Body of pancreas (tissue), 4 donors: ENCODE data around the gene ERBB3. TPM values are rescaled to one million over a fixed set of nuclear protein-coding genes. Genes with fewer than 3 reads are reported as not detected.
"Not testable (repeated sequence)": the region's sequence is repeated elsewhere in the genome, so short reads cannot be mapped to it uniquely, and the experiment has no call there.

Experiments used
- ATAC-seq: fragments of 150-250 bp; one replicate; pipeline ENCODE4 v1.9.1; 2016
- DNase-seq, 4 donors: peaks; one replicate each; pipeline ENCODE4 v3.0.0-alpha.2; 2019
- H3K27ac ChIP-seq, 4 donors: fragments of 200-600 bp; sonication (generic); 1 replicate in 3 of 4; 2 replicates in 1 of 4; pipeline versions ENCODE4 v1.5.1 to v1.6.1; 2016 to 2019; ENCODE audit warnings: mild to moderate bottlenecking in 1 of 4, mixed read lengths in 1 of 4, moderate library complexity in 1 of 4
- H3K27me3 ChIP-seq, 2 donors: fragments of 200-600 bp; sonication (generic); one replicate each; pipeline ENCODE4 v1.6.0; 2016; ENCODE audit warnings: mild to moderate bottlenecking in 1 of 2
- H3K36me3 ChIP-seq, 2 donors: fragments of 200-600 bp; sonication (generic); replicated peaks in 1 of 2; 2 replicates each; pipeline ENCODE4 v1.5.1; 2016; ENCODE audit warnings: low read depth in 2 of 2; ENCODE audit not compliant: insufficient read depth in 1 of 2
- H3K4me1 ChIP-seq: fragments of 200-600 bp; sonication (generic); one replicate; pipeline ENCODE4 v1.6.0; 2016
- H3K4me3 ChIP-seq, 2 donors: fragments of 200-600 bp; sonication (generic); 1 replicate in 1 of 2; 2 replicates in 1 of 2; pipeline ENCODE4 v1.5.1; 2016 to 2019
- H3K9me3 ChIP-seq, 3 donors: fragments of 200-600 bp; sonication (generic); 1 replicate in 2 of 3; 2 replicates in 1 of 3; pipeline ENCODE4 v1.5.1; 2016
- POLR2A ChIP-seq, 3 donors: fragments of 450-650 bp; IDR thresholded peaks; one replicate each; pipeline ENCODE4 v1.6.1; 2016; ENCODE audit warnings: antibody characterized with exemption in 3 of 3, mild to moderate bottlenecking in 2 of 3
- WGBS, 2 donors: methylation state at CpG; one replicate each; pipeline ENCODE4 v1.1.5; 2017; 5-methylcytosine and 5-hydroxymethylcytosine counted together
- intact Hi-C: fragments of 100-400 bp; cut with DNase I; formaldehyde crosslinking; loops from one replicate; pipeline ENCODE4 v1.15.1; 2023
- total RNA-seq, 2 donors: library from RNA; depleted of rRNA; stranded (reverse); fragments of >200 nt; gene quantifications; one replicate each; pipeline ENCODE4 v1.1.0, GENCODE V29; 2016
- TF ChIP-seq, protein P1 (sequence below), 7 experiments: fragments of 450-650 bp in 4 of 7; fragments of 200-600 bp in 3 of 7; sonication (generic) in 3 of 7; IDR thresholded peaks; one replicate each; pipeline ENCODE4 v1.5.1; 2016 to 2019; ENCODE audit warnings: antibody characterized with exemption in 7 of 7

ERBB3 gene
- total RNA-seq, 2 donors from 2014 or later, result 72.9 to 74.8 TPM

DNA sequence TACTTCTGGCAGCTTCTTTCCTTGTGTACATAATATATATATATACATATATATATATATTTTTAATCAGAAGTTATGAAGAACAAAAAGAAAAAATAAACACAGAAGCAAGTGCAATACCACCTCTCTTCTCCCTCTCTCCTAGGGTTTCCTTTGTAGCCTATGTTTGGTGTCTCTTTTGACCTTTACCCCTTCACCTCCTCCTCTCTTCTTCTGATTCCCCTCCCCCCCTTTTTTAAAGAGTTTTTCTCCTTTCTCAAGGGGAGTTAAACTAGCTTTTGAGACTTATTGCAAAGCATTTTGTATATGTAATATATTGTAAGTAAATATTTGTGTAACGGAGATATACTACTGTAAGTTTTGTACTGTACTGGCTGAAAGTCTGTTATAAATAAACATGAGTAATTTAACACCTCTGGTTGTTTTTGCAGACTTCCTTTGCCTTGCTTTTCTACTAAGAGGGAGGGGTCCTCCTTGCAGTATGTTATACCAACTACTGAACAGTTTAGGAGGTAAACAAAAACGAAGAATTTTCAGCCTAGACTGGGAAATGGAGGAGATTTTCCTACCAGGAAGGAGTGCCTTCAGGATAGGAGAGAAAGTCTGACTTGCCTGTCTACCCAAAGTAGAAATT lies 41.8 kb upstream of the ERBB3 start:
- TF ChIP-seq, protein P1, sequence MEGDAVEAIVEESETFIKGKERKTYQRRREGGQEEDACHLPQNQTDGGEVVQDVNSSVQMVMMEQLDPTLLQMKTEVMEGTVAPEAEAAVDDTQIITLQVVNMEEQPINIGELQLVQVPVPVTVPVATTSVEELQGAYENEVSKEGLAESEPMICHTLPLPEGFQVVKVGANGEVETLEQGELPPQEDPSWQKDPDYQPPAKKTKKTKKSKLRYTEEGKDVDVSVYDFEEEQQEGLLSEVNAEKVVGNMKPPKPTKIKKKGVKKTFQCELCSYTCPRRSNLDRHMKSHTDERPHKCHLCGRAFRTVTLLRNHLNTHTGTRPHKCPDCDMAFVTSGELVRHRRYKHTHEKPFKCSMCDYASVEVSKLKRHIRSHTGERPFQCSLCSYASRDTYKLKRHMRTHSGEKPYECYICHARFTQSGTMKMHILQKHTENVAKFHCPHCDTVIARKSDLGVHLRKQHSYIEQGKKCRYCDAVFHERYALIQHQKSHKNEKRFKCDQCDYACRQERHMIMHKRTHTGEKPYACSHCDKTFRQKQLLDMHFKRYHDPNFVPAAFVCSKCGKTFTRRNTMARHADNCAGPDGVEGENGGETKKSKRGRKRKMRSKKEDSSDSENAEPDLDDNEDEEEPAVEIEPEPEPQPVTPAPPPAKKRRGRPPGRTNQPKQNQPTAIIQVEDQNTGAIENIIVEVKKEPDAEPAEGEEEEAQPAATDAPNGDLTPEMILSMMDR (IDR thresholded peaks at IDR 0.05), result no peak
- no peak for TF ChIP-seq POLR2A (IDR thresholded peaks at IDR 0.05)
- Histone ChIP-seq H3K36me3 (no peaks in the 10 kb centered on the region), H3K27me3 (no peaks in the 10 kb centered on the region), H3K4me3 (no peak overlapping the region), H3K4me1 (peaks cover 15% of the 10 kb centered on the region), H3K27ac (no peak overlapping the region), H3K9me3 (no peaks in the 10 kb centered on the region)
- no peak for ATAC-seq
- intact Hi-C loops, result loop anchor here (10.0 kb wide), 1 partner anchor 293 kb away; the partner anchor contains the start of gene GDF11
- DNase-seq, result no peak
- 49 to 51% methylated on average over 2 of the region's 2 CpGs for WGBS, 2 donors

DNA sequence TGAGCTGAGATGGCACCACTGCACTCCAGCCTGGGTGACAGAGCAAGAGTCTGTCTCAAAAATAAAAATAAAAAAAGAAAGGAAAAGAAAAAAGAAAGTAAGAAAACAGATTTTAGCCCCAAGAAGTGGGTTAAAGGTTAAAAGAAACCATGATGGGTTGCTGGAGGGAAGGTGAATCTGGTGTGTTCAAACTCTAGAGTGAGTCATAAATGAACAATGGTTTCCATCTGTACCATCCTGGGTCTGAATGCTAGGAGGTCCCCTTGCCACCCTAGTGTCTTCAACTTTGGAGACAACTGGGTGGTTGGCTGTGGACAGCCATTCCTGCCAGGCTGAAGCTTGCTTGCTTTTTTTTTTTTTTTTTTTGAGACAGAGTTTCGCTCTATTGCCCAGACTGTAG lies 39.8 kb upstream of the ERBB3 start:
- H3K36me3 ChIP-seq, result peaks cover 3 to 10% of the 10 kb centered on the region in 2 donors
- H3K9me3 ChIP-seq, result no peaks in the 10 kb centered on the region
- DNase-seq, result no peak
- intact Hi-C loops, result no loop called here
- peaks cover 21% of the 10 kb centered on the region for H3K4me1 ChIP-seq
- 93 to 100% methylated on average over 1 of the region's 1 CpG for WGBS, 2 donors
- H3K4me3 ChIP-seq, result no peak overlapping the region
- TF ChIP-seq POLR2A (IDR thresholded peaks at IDR 0.05), result no peak
- TF ChIP-seq, protein P1 (IDR thresholded peaks at IDR 0.05), result no peak
- ATAC-seq, result no peak
- no peak overlapping the region for H3K27ac ChIP-seq
- H3K27me3 ChIP-seq, result no peaks in the 10 kb centered on the region

DNA sequence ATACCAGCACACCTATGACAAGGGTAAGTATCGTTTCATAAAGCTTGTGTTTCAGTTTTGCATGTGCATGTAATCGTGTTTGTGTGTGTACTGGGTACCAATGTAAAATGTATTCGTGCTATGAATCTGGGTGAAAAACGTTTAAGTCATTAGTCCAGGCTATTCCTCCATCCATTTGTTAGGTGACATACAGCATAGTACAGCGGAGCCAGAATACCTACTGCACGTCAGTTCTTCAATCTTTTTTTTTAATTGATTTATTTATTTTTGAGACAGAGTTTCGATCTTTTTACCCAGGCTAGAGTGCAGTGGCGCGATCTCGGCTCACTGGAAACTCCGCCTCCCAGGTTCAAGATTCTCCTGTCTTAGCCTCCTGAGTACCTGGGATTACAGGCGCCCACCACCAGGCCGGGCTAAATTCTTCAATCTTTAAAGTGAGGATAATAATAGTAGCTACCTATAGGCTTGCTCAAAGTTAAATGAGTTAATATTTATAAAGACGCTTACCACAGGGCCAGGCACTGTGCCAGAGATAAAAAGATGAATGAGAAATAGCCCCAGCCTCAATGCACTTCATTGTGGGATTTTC lies 38.9 kb upstream of the ERBB3 start:
- intact Hi-C loops, result no loop called here
- Histone ChIP-seq H3K27me3 (no peaks in the 10 kb centered on the region), H3K36me3 (peaks cover 3 to 10% of the 10 kb centered on the region in 2 donors), H3K27ac (peak overlapping the region; percentile 91 to 97 (median 96)), H3K4me3 (no peak overlapping the region), H3K4me1 (peaks cover 21% of the 10 kb centered on the region), H3K9me3 (no peaks in the 10 kb centered on the region)
- TF ChIP-seq POLR2A (IDR thresholded peaks at IDR 0.05), result no peak
- TF ChIP-seq, protein P1 (IDR thresholded peaks at IDR 0.05), result no peak
- DNase-seq (no peak), ATAC-seq (peak; percentile 0)
- 22 to 24% methylated on average over 14 of the region's 14 CpGs for WGBS, 2 donors

DNA sequence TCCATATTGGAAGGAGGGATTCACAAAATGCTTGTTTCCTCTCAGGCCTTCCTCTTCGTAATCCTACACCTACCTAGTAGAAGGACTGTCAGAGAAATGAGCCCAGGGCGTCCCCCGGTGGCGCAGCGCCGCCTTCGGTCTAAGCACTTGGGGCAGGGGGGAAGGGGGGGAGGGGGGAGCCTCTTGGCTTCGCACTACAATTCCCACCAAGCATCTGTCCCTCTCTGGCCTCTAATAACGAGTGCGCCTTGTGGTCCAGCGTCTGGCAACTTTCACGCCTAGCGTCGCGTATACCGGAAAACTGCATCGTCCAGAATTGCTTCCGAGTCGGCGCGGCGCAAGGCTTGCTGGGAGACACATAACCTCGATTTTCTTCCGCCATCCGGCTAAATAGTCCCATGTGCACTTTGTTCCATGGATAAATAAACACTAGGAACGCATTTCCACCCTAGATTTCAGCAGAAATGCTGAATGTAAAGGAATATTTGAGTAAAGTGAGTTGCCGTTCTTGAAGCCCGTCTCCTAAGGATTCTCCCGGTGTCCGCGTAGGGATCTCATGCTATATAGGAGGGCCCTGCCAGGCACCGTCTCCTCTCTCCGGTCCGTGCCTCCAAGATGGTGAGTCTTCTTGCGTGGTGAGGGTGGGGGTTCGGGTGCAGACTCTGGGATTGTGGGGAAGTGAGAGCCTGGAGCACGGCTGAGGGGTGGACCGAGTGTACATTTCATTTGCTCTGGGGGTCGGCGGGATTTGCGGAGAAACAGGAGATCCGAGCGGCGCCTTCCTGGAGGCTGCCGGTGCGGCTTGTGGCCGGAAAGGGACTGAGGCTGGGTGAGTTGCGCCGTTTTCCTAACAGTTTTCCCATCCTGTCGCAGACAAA lies 38.2 kb upstream of the ERBB3 start, which contains the start of gene RPS26:
RPS26 (plus strand) TSS at position 367 of the 878 bp plus-strand sequence; CDS start at position 616, 249 bp downstream.
- DNase-seq (peak; percentile 95 to 99 (median 96)), ATAC-seq (peak; percentile 96)
- 0% methylated on average over 37 to 50 of the region's 50 CpGs for WGBS, 2 donors
- peak within 1 kb of the TSS; percentile 82 to 85 for H3K4me3 ChIP-seq
- TF ChIP-seq, protein P1 (IDR thresholded peaks at IDR 0.05), result peak in 6 of 7 experiments; percentile 35 to 57 (median 44)
- peak; percentile 84 to 99 (median 99) for TF ChIP-seq POLR2A (IDR thresholded peaks at IDR 0.05)
- H3K36me3 ChIP-seq, result peaks cover 3 to 10% of the 10 kb centered on the region in 2 donors
- peaks cover 21% of the 10 kb centered on the region for H3K4me1 ChIP-seq
- peak within 1 kb of the TSS; percentile 91 to 97 (median 96) for H3K27ac ChIP-seq
- no peaks in the 10 kb centered on the region for H3K27me3 ChIP-seq
- no peaks in the 10 kb centered on the region for H3K9me3 ChIP-seq
- intact Hi-C loops, result no loop called here

DNA sequence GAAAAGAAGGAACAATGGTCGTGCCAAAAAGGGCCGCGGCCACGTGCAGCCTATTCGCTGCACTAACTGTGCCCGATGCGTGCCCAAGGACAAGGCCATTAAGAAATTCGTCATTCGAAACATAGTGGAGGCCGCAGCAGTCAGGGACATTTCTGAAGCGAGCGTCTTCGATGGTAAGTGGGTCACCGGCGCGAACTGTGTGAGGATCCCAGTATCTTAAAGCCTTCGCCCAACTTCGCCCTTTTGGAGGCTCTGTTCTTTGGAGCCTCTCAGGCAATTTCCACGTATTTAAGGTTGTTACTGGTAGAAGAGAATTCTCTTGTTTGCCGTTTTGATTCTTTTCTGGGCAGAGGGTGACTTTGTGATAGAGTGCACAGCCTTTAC lies 37.5 kb upstream of the ERBB3 start:
- H3K36me3 ChIP-seq, result peaks cover 3 to 10% of the 10 kb centered on the region in 2 donors
- intact Hi-C loops, H3K27me3 ChIP-seq, ATAC-seq, H3K9me3 ChIP-seq, DNase-seq: not testable (repeated sequence)
- peaks cover 21% of the 10 kb centered on the region for H3K4me1 ChIP-seq
- H3K4me3 ChIP-seq, result peak overlapping the region; percentile 82 to 85
- 0 to 1% methylated on average over 16 to 20 of the region's 20 CpGs for WGBS, 2 donors
- H3K27ac ChIP-seq, result peak overlapping the region; percentile 91 to 97 (median 96)
